Mesodermal cell (in vitro differentiated cells): ENCODE measurements around the gene DPCD.

Experiments
- H3K27ac ChIP-seq: 2 replicates; pipeline ENCODE4 v1.7.0; 2013; ENCODE audit warnings: mild to moderate bottlenecking, low read depth, low read length, moderate library complexity; ENCODE audit not compliant: severe bottlenecking
- H3K36me3 ChIP-seq: 2 replicates; pipeline ENCODE4 v1.7.1; 2013; ENCODE audit warnings: mild to moderate bottlenecking, low read length, moderate library complexity; ENCODE audit not compliant: control insufficient read depth, insufficient read depth
- H3K4me1 ChIP-seq: one replicate; pipeline ENCODE4 v1.7.1; 2013; ENCODE audit warnings: mild to moderate bottlenecking, low read length; ENCODE audit not compliant: insufficient read depth, control insufficient read depth, poor library complexity, severe bottlenecking
- H3K4me3 ChIP-seq: 2 replicates; pipeline ENCODE4 v1.7.0; 2013; ENCODE audit warnings: low read length, control low read depth, mild to moderate bottlenecking; ENCODE audit not compliant: insufficient read depth, poor library complexity, severe bottlenecking; ENCODE audit errors: extremely low read depth
- H3K9me3 ChIP-seq: 2 replicates; pipeline ENCODE4 v1.7.1; 2013; ENCODE audit warnings: mild to moderate bottlenecking, low read length, moderate library complexity; ENCODE audit not compliant: control insufficient read depth
- WGBS, 2 experiments: methylation state at CpG; one replicate each; pipeline ENCODE4 v1.1.5; 2013; ENCODE audit warnings: missing lambda C conversion rate in 2 of 2; ENCODE audit not compliant: insufficient coverage in 2 of 2; 5-methylcytosine and 5-hydroxymethylcytosine counted together

DPCD gene

GRCh38 chr10:101560298-101561067 lies 27.6 kb upstream of the DPCD start:
- Histone ChIP-seq H3K4me3 (no peak overlapping the region), H3K4me1 (peaks cover 7% of the 10 kb centered on the region), H3K9me3 (no peaks in the 10 kb centered on the region), H3K27ac (no peak overlapping the region), H3K36me3 (no peaks in the 10 kb centered on the region)
- WGBS, 2 experiments, result 67 to 100% methylated on average over 1 of the region's 2 CpGs

- peaks cover 7% of the 10 kb centered on the region for H3K4me1 ChIP-seq
- WGBS, 2 experiments, result 95 to 96% methylated on average over 9 to 13 of the region's 15 CpGs
- H3K9me3 ChIP-seq, result no peaks in the 10 kb centered on the region
- no peak overlapping the region for H3K4me3 ChIP-seq
- H3K27ac ChIP-seq, result no peak overlapping the region
- no peaks in the 10 kb centered on the region for H3K36me3 ChIP-seq
These were observed 26.8 kb upstream of the DPCD start for GRCh38 chr10:101561068-101561915.

- H3K9me3 ChIP-seq, result no peaks in the 10 kb centered on the region
- WGBS, 2 experiments, result 96 to 100% methylated on average over 4 to 5 of the region's 5 CpGs
These were observed 25.9 kb upstream of the DPCD start for GRCh38 chr10:101562231-101562630.

GRCh38 chr10:101563007-101563406 lies 25.1 kb upstream of the DPCD start:
- 60 to 100% methylated on average over 1 of the region's 3 CpGs for WGBS, 2 experiments
- H3K36me3 ChIP-seq, result no peaks in the 10 kb centered on the region
- no peak overlapping the region for H3K27ac ChIP-seq
- no peak overlapping the region for H3K4me3 ChIP-seq
- peaks cover 5% of the 10 kb centered on the region for H3K4me1 ChIP-seq
- H3K9me3 ChIP-seq, result no peaks in the 10 kb centered on the region

More at GRCh38 chr10:101562231-101562630, 25.9 kb upstream of the DPCD start:
- Histone ChIP-seq H3K27ac (no peak overlapping the region), H3K36me3 (no peaks in the 10 kb centered on the region), H3K4me1 (peaks cover 7% of the 10 kb centered on the region), H3K4me3 (no peak overlapping the region)

- Histone ChIP-seq H3K4me3 (no peak overlapping the region), H3K9me3 (no peaks in the 10 kb centered on the region), H3K27ac (no peak overlapping the region), H3K36me3 (no peaks in the 10 kb centered on the region), H3K4me1 (peaks cover 2% of the 10 kb centered on the region)
- 90 to 91% methylated on average over 7 to 8 of the region's 11 CpGs for WGBS, 2 experiments
These were observed 24.6 kb upstream of the DPCD start for GRCh38 chr10:101563497-101564040.

- WGBS, 2 experiments, result 85 to 94% methylated on average over 5 to 14 of the region's 15 CpGs
- no peaks in the 10 kb centered on the region for H3K9me3 ChIP-seq
- no peak overlapping the region for H3K4me3 ChIP-seq
- peaks cover 2% of the 10 kb centered on the region for H3K4me1 ChIP-seq
- no peak overlapping the region for H3K27ac ChIP-seq
- H3K36me3 ChIP-seq, result no peaks in the 10 kb centered on the region
These were observed 23.6 kb upstream of the DPCD start for GRCh38 chr10:101564490-101564991.

- 89 to 96% methylated on average over 5 of the region's 5 CpGs for WGBS, 2 experiments
- no peaks in the 10 kb centered on the region for H3K9me3 ChIP-seq
- no peaks in the 10 kb centered on the region for H3K36me3 ChIP-seq
- H3K27ac ChIP-seq, result no peak overlapping the region
- H3K4me3 ChIP-seq, result no peak overlapping the region
- H3K4me1 ChIP-seq, result no peaks in the 10 kb centered on the region
These were observed 22.7 kb upstream of the DPCD start for GRCh38 chr10:101565370-101565900.

GRCh38 chr10:101565936-101566332 lies 22.2 kb upstream of the DPCD start:
- H3K4me1 ChIP-seq, result no peaks in the 10 kb centered on the region
- no peaks in the 10 kb centered on the region for H3K36me3 ChIP-seq
- WGBS, 2 experiments, result 87 to 98% methylated on average over 6 of the region's 8 CpGs
- no peak overlapping the region for H3K4me3 ChIP-seq
- H3K27ac ChIP-seq, result no peak overlapping the region
- H3K9me3 ChIP-seq, result no peaks in the 10 kb centered on the region

- WGBS, 2 experiments, result 53 to 63% methylated on average over 46 to 51 of the region's 59 CpGs
- Histone ChIP-seq H3K9me3 (no peaks in the 10 kb centered on the region), H3K4me3 (no peak overlapping the region), H3K27ac (no peak overlapping the region), H3K36me3 (no peaks in the 10 kb centered on the region), H3K4me1 (no peaks in the 10 kb centered on the region)
These were observed 21.6 kb upstream of the DPCD start for GRCh38 chr10:101566333-101567164.
